HepG2 (cell line): ENCODE data around the gene CNIH4. TPM values are rescaled to one million over a fixed set of nuclear protein-coding genes. Genes with fewer than 3 reads are reported as not detected.

Source experiments
- AHDC1 ChIP-seq: sonication (generic); formaldehyde crosslinking; IDR thresholded peaks from 2 replicates; pipeline ENCODE4 v1.5.1; 2020; ENCODE audit warnings: mild to moderate bottlenecking, missing genetic modification reagents, borderline replicate concordance
- ARID2 ChIP-seq: sonication (generic); formaldehyde crosslinking; IDR thresholded peaks from 2 replicates; pipeline ENCODE4 v1.8.1; 2022; ENCODE audit warnings: mild to moderate bottlenecking, missing genetic modification reagents, borderline replicate concordance
- CAMTA2 ChIP-seq: sonication (generic); formaldehyde crosslinking; IDR thresholded peaks from 2 replicates; pipeline ENCODE4 v1.4.0; 2020; ENCODE audit warnings: mild to moderate bottlenecking, missing genetic modification reagents, borderline replicate concordance
- CHD2 ChIP-seq: IDR thresholded peaks from 2 replicates; pipeline ENCODE4 v1.6.1; 2011; ENCODE audit warnings: low read depth, low read length, improper control_type of control experiment
- GATAD2A ChIP-seq: IDR thresholded peaks from 2 replicates; pipeline ENCODE4 v1.6.1; 2016
- HNF1B ChIP-seq: sonication (generic); formaldehyde crosslinking; IDR thresholded peaks from 2 replicates; pipeline ENCODE4 v1.5.1; 2020; ENCODE audit warnings: mild to moderate bottlenecking, moderate library complexity, missing genetic modification reagents
- KLF15 ChIP-seq: sonication (generic); formaldehyde crosslinking; IDR thresholded peaks from 2 replicates; pipeline ENCODE4 v1.8.1; 2023; ENCODE audit warnings: borderline replicate concordance, mild to moderate bottlenecking, inconsistent platforms, missing genetic modification reagents, mixed read lengths
- MYC ChIP-seq: sonication (generic); formaldehyde crosslinking; IDR thresholded peaks from 2 replicates; pipeline ENCODE4 v1.9.0; 2021; ENCODE audit warnings: missing genetic modification reagents, borderline replicate concordance
- PATZ1 ChIP-seq: sonication (generic); formaldehyde crosslinking; IDR thresholded peaks from 2 replicates; pipeline ENCODE4 v1.4.0; 2020; ENCODE audit warnings: missing genetic modification reagents
- ZBTB20 ChIP-seq: sonication (generic); formaldehyde crosslinking; IDR thresholded peaks from 2 replicates; pipeline ENCODE4 v1.8.1; 2023; ENCODE audit warnings: missing genetic modification reagents, low read depth, mild to moderate bottlenecking, borderline replicate concordance
- ZKSCAN1 ChIP-seq: fragments of 150-350 bp; IDR thresholded peaks from 2 replicates; pipeline ENCODE4 v1.6.1; 2014; ENCODE audit warnings: low read length
- ZNF431 ChIP-seq: sonication (generic); formaldehyde crosslinking; IDR thresholded peaks from 2 replicates; pipeline ENCODE4 v1.9.0; 2022; ENCODE audit warnings: missing genetic modification reagents, low read depth, mild to moderate bottlenecking, borderline replicate concordance
- ZNF543 ChIP-seq: sonication (generic); formaldehyde crosslinking; IDR thresholded peaks from 2 replicates; pipeline ENCODE4 v1.4.0; 2020; ENCODE audit warnings: mild to moderate bottlenecking, missing genetic modification reagents
- ZNF547 ChIP-seq: sonication (generic); formaldehyde crosslinking; IDR thresholded peaks from 2 replicates; pipeline ENCODE4 v1.5.1; 2020; ENCODE audit warnings: mild to moderate bottlenecking, missing genetic modification reagents
- ZNF775 ChIP-seq: sonication (generic); formaldehyde crosslinking; IDR thresholded peaks from 2 replicates; pipeline ENCODE4 v1.4.0; 2020; ENCODE audit warnings: missing genetic modification reagents, mild to moderate bottlenecking, moderate library complexity, borderline replicate concordance
- polyA plus RNA-seq, 8 experiments: library from polyadenylated mRNA; depleted of rRNA in 3 of 8; stranded (reverse) in 7 of 8; unstranded in 1 of 8; fragments of >200 nt; fragmentation: Illumina TruSeq in 4 of 8; extraction: Trizol in 4 of 8; gene quantifications; 2 replicates each; pipeline versions ENCODE4 v1.2.1 to v1.2.3, GENCODE V29; 2011 to 2016; ENCODE audit warnings: low read depth in 4 of 8, missing spikeins in 1 of 8, mixed read lengths in 1 of 8; ENCODE audit not compliant: insufficient read depth in 1 of 8
- total RNA-seq, 5 experiments: library from RNA; depleted of rRNA; stranded (reverse); fragments of >200 nt; fragmentation: Illumina TruSeq; extraction: Trizol; gene quantifications; 2 replicates each; pipeline ENCODE4 v1.2.3, GENCODE V29; 2016; ENCODE audit warnings: low read depth in 1 of 5

CNIH4 gene
- total and polyA plus RNA-seq, 2 of the 13 experiments (the other 11 are each of a cell fraction or from before 2014, with no cell fraction given): 51.8 to 52.9 TPM

- no peak for TF ChIP-seq ARID2 (CRISPR knock-in tag)
- no peak; the same call in 1 of the 2 replicates for TF ChIP-seq CAMTA2 (CRISPR knock-in tag)
- no peak for TF ChIP-seq ZBTB20 (CRISPR knock-in tag)
- TF ChIP-seq AHDC1 (CRISPR knock-in tag): no peak; the same call in 1 of the 2 replicates
- TF ChIP-seq HNF1B (CRISPR knock-in tag): no peak; the same call in 1 of the 2 replicates
- TF ChIP-seq GATAD2A (CRISPR knock-in tag): peak; percentile 38
- no peak for TF ChIP-seq ZNF543
- no peak for TF ChIP-seq CHD2
- TF ChIP-seq ZNF431 (CRISPR knock-in tag): no peak
- no peak for TF ChIP-seq ZKSCAN1
- peak; percentile 64; the same call in 1 of the 2 replicates for TF ChIP-seq MYC (CRISPR knock-in tag)
- no peak for TF ChIP-seq ZNF775
- TF ChIP-seq PATZ1 (CRISPR knock-in tag): 0 out of 2 replicates have a peak, but pooled peaks have one; percentile 18
- peak; percentile 44; the same call in 1 of the 2 replicates for TF ChIP-seq ZNF547 (CRISPR knock-in tag)
- TF ChIP-seq KLF15 (CRISPR knock-in tag): no peak
Measured at GRCh38 chr1:224329842-224330753, 26.6 kb upstream of the CNIH4 start, which contains the start of gene NVL (continued).
